HEK293 (cell line): ENCODE measurements around the gene JAM3.
A peak's percentile ranks its signal among the peaks of the same experiment; 100 is the strongest.
"Not testable (repeated sequence)": the region's sequence is repeated elsewhere in the genome, so short reads cannot be mapped to it uniquely, and the experiment has no call there.

ENCODE experiments used
- CTCF ChIA-PET: fragments of 350-600 bp; formaldehyde crosslinking; extraction: SDS; loops from one replicate; lab custom pipeline; 2021; ENCODE audit warnings: antibody characterized with exemption; lab: Yijun Ruan, JAX
- POLR2A ChIA-PET: fragments of 300-600 bp; formaldehyde crosslinking; extraction: SDS; loops from one replicate; lab custom pipeline; 2020; ENCODE audit warnings: antibody characterized with exemption, inconsistent platforms; lab: Yijun Ruan, JAX
- H3K27ac ChIP-seq: fragments of 200-500 bp; sonication (Bioruptor generic); 2 replicates; pipeline ENCODE4 v1.5.1; 2014; ENCODE audit warnings: low read depth, low read length, control low read depth, inconsistent platforms; ENCODE audit errors: extremely low read depth
- H3K36me3 ChIP-seq, 2 experiments: fragments of 200-500 bp in 1 of 2; sonication (Bioruptor generic) in 1 of 2; 1 replicate in 1 of 2; 2 replicates in 1 of 2; pipeline ENCODE4 v1.5.1; 2014 to 2017; ENCODE audit warnings: inconsistent platforms in 2 of 2, low read length in 2 of 2; ENCODE audit not compliant: control insufficient read depth in 2 of 2, insufficient read depth in 1 of 2
- H3K4me1 ChIP-seq: fragments of 200-500 bp; sonication (Bioruptor generic); 2 replicates; pipeline ENCODE4 v1.5.1; 2014; ENCODE audit warnings: mild to moderate bottlenecking, low read length, inconsistent platforms; ENCODE audit not compliant: control insufficient read depth, insufficient read depth
- H3K4me3 ChIP-seq: 2 replicates; pipeline ENCODE4 v1.5.1; 2011; ENCODE audit warnings: low read depth, mild to moderate bottlenecking, control low read depth, low read length, moderate library complexity
- H3K9me3 ChIP-seq: fragments of 200-500 bp; sonication (Bioruptor generic); 2 replicates; pipeline ENCODE4 v1.5.1; 2014; ENCODE audit warnings: low read depth, low read length, inconsistent platforms; ENCODE audit not compliant: control insufficient read depth, insufficient read depth
- AEBP2 ChIP-seq: fragments of 450-650 bp; formaldehyde crosslinking; IDR thresholded peaks from 2 replicates; pipeline ENCODE4 v1.5.1; 2016; ENCODE audit warnings: missing biosample characterization, missing genetic modification characterization, borderline replicate concordance
- GLIS2 ChIP-seq: fragments of 450-650 bp; formaldehyde crosslinking; IDR thresholded peaks from 2 replicates; pipeline ENCODE4 v1.5.1; 2016; ENCODE audit warnings: missing biosample characterization, missing genetic modification characterization
- SETDB1 ChIP-seq: IDR thresholded peaks from one replicate; pipeline ENCODE4 v1.6.1; 2017; ENCODE audit warnings: mild to moderate bottlenecking, low read length, moderate library complexity, mixed read lengths; ENCODE audit not compliant: insufficient read length
- ZBTB1 ChIP-seq: fragments of 450-650 bp; formaldehyde crosslinking; IDR thresholded peaks from 2 replicates; pipeline ENCODE4 v1.5.1; 2016; ENCODE audit warnings: missing biosample characterization, missing genetic modification characterization
- ZFP3 ChIP-seq: fragments of 450-650 bp; formaldehyde crosslinking; IDR thresholded peaks from 2 replicates; pipeline ENCODE4 v1.5.1; 2016; ENCODE audit warnings: low read depth, missing biosample characterization, missing genetic modification characterization
- ZNF223 ChIP-seq: fragments of 450-650 bp; formaldehyde crosslinking; IDR thresholded peaks from 2 replicates; pipeline ENCODE4 v1.5.1; 2016; ENCODE audit warnings: missing biosample characterization, missing genetic modification characterization
- ZNF311 ChIP-seq: fragments of 450-650 bp; formaldehyde crosslinking; IDR thresholded peaks from 2 replicates; pipeline ENCODE4 v1.5.1; 2017; ENCODE audit warnings: missing biosample characterization, missing genetic modification characterization, borderline replicate concordance
- ZNF404 ChIP-seq: fragments of 450-650 bp; formaldehyde crosslinking; IDR thresholded peaks from 2 replicates; pipeline ENCODE4 v1.5.1; 2017; ENCODE audit warnings: missing biosample characterization, missing genetic modification characterization
- ZNF449 ChIP-seq: fragments of 450-650 bp; formaldehyde crosslinking; IDR thresholded peaks from 2 replicates; pipeline ENCODE4 v1.5.1; 2017; ENCODE audit warnings: missing biosample characterization, mild to moderate bottlenecking, missing genetic modification characterization, moderate library complexity
- ZNF544 ChIP-seq: fragments of 450-650 bp; formaldehyde crosslinking; IDR thresholded peaks from 2 replicates; pipeline ENCODE4 v1.5.0; 2017; ENCODE audit warnings: missing biosample characterization, missing genetic modification characterization
- ZNF585B ChIP-seq: fragments of 450-650 bp; formaldehyde crosslinking; IDR thresholded peaks from 2 replicates; pipeline ENCODE4 v1.5.1; 2016; ENCODE audit warnings: missing biosample characterization, missing genetic modification characterization
- ZNF610 ChIP-seq: fragments of 450-650 bp; formaldehyde crosslinking; IDR thresholded peaks from 2 replicates; pipeline ENCODE4 v1.5.1; 2016; ENCODE audit warnings: missing biosample characterization, missing genetic modification characterization, borderline replicate concordance
- ZNF664 ChIP-seq: fragments of 450-650 bp; formaldehyde crosslinking; IDR thresholded peaks from 2 replicates; pipeline ENCODE4 v1.5.1; 2016; ENCODE audit warnings: missing biosample characterization, missing genetic modification characterization
- ZNF692 ChIP-seq: fragments of 450-650 bp; formaldehyde crosslinking; IDR thresholded peaks from 2 replicates; pipeline ENCODE4 v1.5.1; 2016; ENCODE audit warnings: missing biosample characterization, missing genetic modification characterization
- ZNF747 ChIP-seq: fragments of 450-650 bp; formaldehyde crosslinking; IDR thresholded peaks from 2 replicates; pipeline ENCODE4 v1.5.1; 2016; ENCODE audit warnings: missing biosample characterization, missing genetic modification characterization
- ZNF792 ChIP-seq: fragments of 450-650 bp; formaldehyde crosslinking; IDR thresholded peaks from 2 replicates; pipeline ENCODE4 v1.5.1; 2016; ENCODE audit warnings: missing biosample characterization, missing genetic modification characterization
- TF ChIP-seq, protein P1 (sequence below): fragments of 450-650 bp; formaldehyde crosslinking; IDR thresholded peaks from 2 replicates; pipeline ENCODE4 v1.5.1; 2016; ENCODE audit warnings: missing biosample characterization, missing genetic modification characterization
- TF ChIP-seq, protein P2 (sequence below): fragments of 450-650 bp; formaldehyde crosslinking; IDR thresholded peaks from 2 replicates; pipeline ENCODE4 v1.5.1; 2016; ENCODE audit warnings: missing biosample characterization, missing genetic modification characterization

The JAM3 gene

GRCh38 chr11:134074346-134074745, 5.5 kb downstream of the JAM3 start:
- Histone ChIP-seq H3K36me3 (no peaks in the 10 kb centered on the region), H3K27ac (no peak overlapping the region), H3K4me1 (peaks cover 14% of the 10 kb centered on the region; the same call in 1 of the 2 replicates), H3K4me3 (no peak overlapping the region), H3K9me3 (no peaks in the 10 kb centered on the region)
- no peak for TF ChIP-seq ZNF544 (tag by site-specific recombination)
- 0 out of 2 replicates have a peak, but pooled peaks have one; percentile 16 for TF ChIP-seq ZNF664
- ChIA-PET CTCF (interaction anchor here (1.0 to 1.3 kb wide), 2 partner anchors 24 to 66 kb away, joined by 3 read pairs; no protein-coding TSS in a partner anchor), POLR2A (no interaction called here)

DNA sequence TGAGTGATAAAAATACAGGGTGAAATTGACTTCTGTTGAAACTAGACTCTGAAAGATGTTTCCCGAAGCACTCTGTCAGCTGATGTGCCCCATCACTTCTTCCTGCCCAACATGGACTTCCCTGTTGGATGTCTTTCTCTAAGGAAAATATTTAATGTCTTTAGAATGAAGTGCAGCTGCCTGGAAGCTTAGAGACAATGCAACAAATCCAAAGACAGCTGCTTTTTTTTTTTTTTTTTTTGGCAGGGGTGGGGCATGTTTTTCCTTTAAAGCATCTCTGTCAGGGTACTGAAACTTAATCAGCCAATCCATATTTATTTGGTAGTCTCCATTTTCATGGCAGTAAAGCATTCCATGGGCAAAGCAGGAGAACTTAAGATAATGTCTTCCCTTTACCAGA, 5.9 kb downstream of the JAM3 start:
- H3K9me3 ChIP-seq = no peaks in the 10 kb centered on the region
- CTCF ChIA-PET = interaction anchor here (1.0 to 1.3 kb wide), 2 partner anchors 23 to 66 kb away, joined by 3 read pairs; no protein-coding TSS in a partner anchor
- peaks cover 12% of the 10 kb centered on the region; the same call in 1 of the 2 replicates for H3K4me1 ChIP-seq
- no peak overlapping the region for H3K4me3 ChIP-seq
- POLR2A ChIA-PET = no interaction called here
- H3K27ac ChIP-seq = no peak overlapping the region
- TF ChIP-seq ZNF610 (tag by site-specific recombination) (no peak), ZNF792 (tag by site-specific recombination) (no peak)
- H3K36me3 ChIP-seq = no peaks in the 10 kb centered on the region

- TF ChIP-seq GLIS2 (no peak), ZNF692 (tag by site-specific recombination) (no peak), ZNF747 (tag by site-specific recombination) (no peak), ZNF223 (tag by site-specific recombination) (no peak), ZNF544 (tag by site-specific recombination) (no peak)
- TF ChIP-seq, protein P1, sequence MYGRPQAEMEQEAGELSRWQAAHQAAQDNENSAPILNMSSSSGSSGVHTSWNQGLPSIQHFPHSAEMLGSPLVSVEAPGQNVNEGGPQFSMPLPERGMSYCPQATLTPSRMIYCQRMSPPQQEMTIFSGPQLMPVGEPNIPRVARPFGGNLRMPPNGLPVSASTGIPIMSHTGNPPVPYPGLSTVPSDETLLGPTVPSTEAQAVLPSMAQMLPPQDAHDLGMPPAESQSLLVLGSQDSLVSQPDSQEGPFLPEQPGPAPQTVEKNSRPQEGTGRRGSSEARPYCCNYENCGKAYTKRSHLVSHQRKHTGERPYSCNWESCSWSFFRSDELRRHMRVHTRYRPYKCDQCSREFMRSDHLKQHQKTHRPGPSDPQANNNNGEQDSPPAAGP (tag by site-specific recombination) = no peak
- H3K4me3 ChIP-seq = no peak overlapping the region
- no peak overlapping the region for H3K27ac ChIP-seq
- CTCF ChIA-PET = interaction anchor here (1.4 kb wide), 1 partner anchor 151 kb away, joined by 6 read pairs; no protein-coding TSS in a partner anchor
- H3K9me3 ChIP-seq = no peaks in the 10 kb centered on the region
- H3K36me3 ChIP-seq = no peaks in the 10 kb centered on the region
- POLR2A ChIA-PET = interaction anchor here (1.4 kb wide), 1 partner anchor 10 kb away, joined by 3 read pairs; the partner anchor contains the start of gene JAM3
- H3K4me1 ChIP-seq = 0 out of 2 replicates have a peak, but pooled peaks cover 1% of the 10 kb centered on the region
Observed at GRCh38 chr11:134079317-134079716, 10.4 kb downstream of the JAM3 start.

DNA sequence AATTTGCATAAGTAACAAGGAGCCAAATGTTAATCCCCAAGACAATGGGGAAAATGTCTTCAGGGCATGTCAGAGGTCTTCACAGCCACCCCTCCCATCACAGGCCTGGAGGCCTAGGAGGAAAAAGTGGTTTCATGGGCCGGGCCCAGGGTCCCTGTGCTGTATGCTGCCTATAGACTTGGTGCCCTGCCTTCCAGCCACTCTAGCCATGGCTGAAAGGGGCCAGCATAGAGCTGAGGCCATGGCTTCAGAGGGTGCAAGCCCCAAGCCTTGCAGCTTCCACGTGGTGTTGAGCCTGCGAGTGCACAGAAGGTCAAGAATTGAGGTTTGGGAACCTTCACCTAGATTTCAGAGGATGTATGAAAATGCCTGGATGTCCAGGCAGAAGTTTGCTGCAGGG, 12.4 kb downstream of the JAM3 start:
- not testable (repeated sequence) for H3K36me3 ChIP-seq, H3K9me3 ChIP-seq
- TF ChIP-seq SETDB1 = peak; percentile 73
- TF ChIP-seq ZNF585B (tag by site-specific recombination) = peak; percentile 94
- TF ChIP-seq, all 188 proteins: peak for 2; not testable (repeated sequence) for 186
- POLR2A ChIA-PET, H3K4me3 ChIP-seq, H3K27ac ChIP-seq, H3K4me1 ChIP-seq: not testable (repeated sequence)
- CTCF ChIA-PET = interaction anchor here (0.7 kb wide), 1 partner anchor 59 kb away, joined by 3 read pairs; no protein-coding TSS in a partner anchor

DNA sequence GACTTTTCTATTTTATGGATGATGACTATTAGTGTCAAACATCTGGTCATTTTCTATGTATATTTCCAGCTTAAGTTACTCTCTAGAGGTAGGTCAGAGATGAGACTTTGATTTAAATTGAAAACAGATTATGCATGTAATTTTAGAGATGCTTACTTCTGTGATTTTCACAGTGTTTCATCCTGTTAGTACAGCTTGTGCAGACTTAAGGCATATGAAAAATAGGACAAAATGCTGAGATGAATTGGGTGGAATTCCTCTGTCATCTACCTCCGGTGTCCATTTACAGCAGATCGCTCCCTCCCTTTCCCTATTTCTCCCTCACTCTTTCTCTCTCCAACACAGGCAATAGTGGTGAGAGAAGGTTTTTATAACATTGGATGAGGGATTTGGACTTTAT, 14.1 kb downstream of the JAM3 start:
- POLR2A ChIA-PET = no interaction called here
- CTCF ChIA-PET = no interaction called here
- Histone ChIP-seq H3K4me3 (no peak overlapping the region), H3K27ac (no peak overlapping the region), H3K9me3 (no peaks in the 10 kb centered on the region), H3K36me3 (no peaks in the 10 kb centered on the region), H3K4me1 (no peaks in the 10 kb centered on the region)
- TF ChIP-seq ZNF449 (tag by site-specific recombination) (no peak), ZNF311 (tag by site-specific recombination) (no peak), ZFP3 (tag by site-specific recombination) (no peak), ZNF404 (tag by site-specific recombination) (no peak), AEBP2 (tag by site-specific recombination) (no peak), ZNF544 (tag by site-specific recombination) (no peak), ZBTB1 (tag by site-specific recombination) (no peak)
- TF ChIP-seq, protein P2, sequence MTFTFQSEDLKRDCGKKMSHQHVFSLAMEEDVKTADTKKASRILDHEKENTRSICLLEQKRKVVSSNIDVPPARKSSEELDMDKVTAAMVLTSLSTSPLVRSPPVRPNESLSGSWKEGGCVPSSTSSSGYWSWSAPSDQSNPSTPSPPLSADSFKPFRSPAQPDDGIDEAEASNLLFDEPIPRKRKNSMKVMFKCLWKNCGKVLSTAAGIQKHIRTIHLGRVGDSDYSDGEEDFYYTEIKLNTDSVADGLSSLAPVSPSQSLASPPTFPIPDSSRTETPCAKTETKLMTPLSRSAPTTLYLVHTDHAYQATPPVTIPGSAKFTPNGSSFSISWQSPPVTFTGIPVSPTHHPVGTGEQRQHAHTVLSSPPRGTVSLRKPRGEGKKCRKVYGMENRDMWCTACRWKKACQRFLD (tag by site-specific recombination) = no peak
